ENCODE measurements around the gene BANF2.

Gene BANF2

DNA sequence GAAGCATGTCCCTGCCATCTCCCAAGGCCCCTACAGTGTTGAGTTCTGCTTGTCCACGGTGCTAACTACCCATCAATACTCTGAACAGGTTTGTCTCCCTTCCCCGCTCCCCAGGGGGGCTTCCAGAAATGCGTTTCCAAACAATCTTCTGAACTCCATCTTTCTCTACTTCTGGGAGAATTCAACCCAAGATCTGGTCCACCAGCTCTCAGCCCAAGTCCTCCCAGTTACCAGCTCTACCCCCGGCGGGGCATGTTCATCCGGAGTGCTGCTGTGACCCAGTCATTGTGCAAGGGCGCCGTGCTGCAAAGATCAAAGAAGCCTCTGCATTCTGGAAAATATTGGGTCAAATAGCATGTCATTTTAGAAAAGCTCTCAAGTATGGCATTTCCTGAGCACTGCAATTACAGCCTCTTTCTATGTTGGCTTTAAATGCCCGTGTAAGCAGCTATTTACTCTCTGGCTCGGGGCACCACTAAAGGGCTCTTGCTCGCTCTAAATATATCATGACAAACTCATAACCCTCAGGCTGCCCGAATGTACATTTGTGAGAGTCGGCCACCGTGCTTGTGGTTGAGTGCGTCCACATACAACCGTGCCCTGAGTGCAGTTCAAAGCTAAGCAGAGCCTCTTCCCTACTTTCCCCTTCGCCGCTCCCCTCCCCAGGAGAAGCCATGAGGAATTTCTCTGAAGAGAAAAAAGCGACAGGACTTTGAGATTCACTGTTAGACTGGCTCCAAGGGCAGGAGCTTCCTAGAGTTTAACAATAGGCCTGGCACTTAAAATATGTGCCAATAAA lies 71.6 kb downstream of the BANF2 start (continued):
- TF ChIP-seq TSHZ2 (CRISPR knock-in tag; IDR thresholded peaks at IDR 0.05), result no peak

DNA sequence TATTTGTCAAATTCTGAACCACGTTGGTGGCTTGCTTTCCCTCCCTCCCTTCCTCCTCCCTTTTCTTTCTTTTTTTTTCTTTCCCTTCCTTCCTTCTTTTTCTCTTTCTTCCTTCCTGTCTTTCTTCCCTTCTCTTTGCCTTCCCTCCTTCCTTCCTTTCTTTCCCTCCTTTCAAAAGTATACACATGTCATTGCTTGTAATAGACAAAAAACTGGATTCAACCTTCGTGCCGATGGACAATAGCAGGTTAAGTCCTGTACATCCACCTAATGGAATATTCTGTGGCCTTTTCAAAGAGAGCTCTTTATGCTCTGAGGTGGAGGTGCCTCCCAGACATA lies 72.2 kb downstream of the BANF2 start:
- TF ChIP-seq ZFP30 (CRISPR knock-in tag; IDR thresholded peaks at IDR 0.05), result no peak
- no peak for TF ChIP-seq TCF4 (CRISPR knock-in tag; IDR thresholded peaks at IDR 0.05; ENCODE audit: borderline replicate concordance)
- no peak for TF ChIP-seq ZNF565 (CRISPR knock-in tag; conservative IDR thresholded peaks at IDR 0.05; ENCODE audit: low read depth)
- TF ChIP-seq CREB5 (CRISPR knock-in tag; IDR thresholded peaks at IDR 0.05; ENCODE audit: low read depth), result no peak
- TF ChIP-seq, protein P1, sequence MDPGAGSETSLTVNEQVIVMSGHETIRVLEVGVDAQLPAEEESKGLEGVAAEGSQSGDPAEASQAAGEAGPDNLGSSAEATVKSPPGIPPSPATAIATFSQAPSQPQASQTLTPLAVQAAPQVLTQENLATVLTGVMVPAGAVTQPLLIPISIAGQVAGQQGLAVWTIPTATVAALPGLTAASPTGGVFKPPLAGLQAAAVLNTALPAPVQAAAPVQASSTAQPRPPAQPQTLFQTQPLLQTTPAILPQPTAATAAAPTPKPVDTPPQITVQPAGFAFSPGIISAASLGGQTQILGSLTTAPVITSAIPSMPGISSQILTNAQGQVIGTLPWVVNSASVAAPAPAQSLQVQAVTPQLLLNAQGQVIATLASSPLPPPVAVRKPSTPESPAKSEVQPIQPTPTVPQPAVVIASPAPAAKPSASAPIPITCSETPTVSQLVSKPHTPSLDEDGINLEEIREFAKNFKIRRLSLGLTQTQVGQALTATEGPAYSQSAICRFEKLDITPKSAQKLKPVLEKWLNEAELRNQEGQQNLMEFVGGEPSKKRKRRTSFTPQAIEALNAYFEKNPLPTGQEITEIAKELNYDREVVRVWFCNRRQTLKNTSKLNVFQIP (CRISPR knock-in tag; IDR thresholded peaks at IDR 0.05; ENCODE audit: borderline replicate concordance, low read depth), result no peak
- TF ChIP-seq OSR1 (CRISPR knock-in tag; IDR thresholded peaks at IDR 0.05), result no peak
- no peak for TF ChIP-seq CSDC2 (CRISPR knock-in tag; IDR thresholded peaks at IDR 0.05)
- no peak for TF ChIP-seq TSHZ2 (CRISPR knock-in tag; IDR thresholded peaks at IDR 0.05)
- no peak for TF ChIP-seq ZFP3 (CRISPR knock-in tag; IDR thresholded peaks at IDR 0.05)
- TF ChIP-seq, protein P2, sequence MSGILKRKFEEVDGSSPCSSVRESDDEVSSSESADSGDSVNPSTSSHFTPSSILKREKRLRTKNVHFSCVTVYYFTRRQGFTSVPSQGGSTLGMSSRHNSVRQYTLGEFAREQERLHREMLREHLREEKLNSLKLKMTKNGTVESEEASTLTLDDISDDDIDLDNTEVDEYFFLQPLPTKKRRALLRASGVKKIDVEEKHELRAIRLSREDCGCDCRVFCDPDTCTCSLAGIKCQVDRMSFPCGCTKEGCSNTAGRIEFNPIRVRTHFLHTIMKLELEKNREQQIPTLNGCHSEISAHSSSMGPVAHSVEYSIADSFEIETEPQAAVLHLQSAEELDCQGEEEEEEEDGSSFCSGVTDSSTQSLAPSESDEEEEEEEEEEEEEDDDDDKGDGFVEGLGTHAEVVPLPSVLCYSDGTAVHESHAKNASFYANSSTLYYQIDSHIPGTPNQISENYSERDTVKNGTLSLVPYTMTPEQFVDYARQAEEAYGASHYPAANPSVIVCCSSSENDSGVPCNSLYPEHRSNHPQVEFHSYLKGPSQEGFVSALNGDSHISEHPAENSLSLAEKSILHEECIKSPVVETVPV (CRISPR knock-in tag; IDR thresholded peaks at IDR 0.05), result no peak
- no peak for TF ChIP-seq ARNTL (CRISPR knock-in tag; IDR thresholded peaks at IDR 0.05; ENCODE audit: borderline replicate concordance, low read depth)
- TF ChIP-seq, protein P3, sequence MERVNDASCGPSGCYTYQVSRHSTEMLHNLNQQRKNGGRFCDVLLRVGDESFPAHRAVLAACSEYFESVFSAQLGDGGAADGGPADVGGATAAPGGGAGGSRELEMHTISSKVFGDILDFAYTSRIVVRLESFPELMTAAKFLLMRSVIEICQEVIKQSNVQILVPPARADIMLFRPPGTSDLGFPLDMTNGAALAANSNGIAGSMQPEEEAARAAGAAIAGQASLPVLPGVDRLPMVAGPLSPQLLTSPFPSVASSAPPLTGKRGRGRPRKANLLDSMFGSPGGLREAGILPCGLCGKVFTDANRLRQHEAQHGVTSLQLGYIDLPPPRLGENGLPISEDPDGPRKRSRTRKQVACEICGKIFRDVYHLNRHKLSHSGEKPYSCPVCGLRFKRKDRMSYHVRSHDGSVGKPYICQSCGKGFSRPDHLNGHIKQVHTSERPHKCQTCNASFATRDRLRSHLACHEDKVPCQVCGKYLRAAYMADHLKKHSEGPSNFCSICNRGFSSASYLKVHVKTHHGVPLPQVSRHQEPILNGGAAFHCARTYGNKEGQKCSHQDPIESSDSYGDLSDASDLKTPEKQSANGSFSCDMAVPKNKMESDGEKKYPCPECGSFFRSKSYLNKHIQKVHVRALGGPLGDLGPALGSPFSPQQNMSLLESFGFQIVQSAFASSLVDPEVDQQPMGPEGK (CRISPR knock-in tag; IDR thresholded peaks at IDR 0.05; ENCODE audit: borderline replicate concordance), result no peak
- no peak for TF ChIP-seq ISL1 (CRISPR knock-in tag; IDR thresholded peaks at IDR 0.05)
- TF ChIP-seq RARB (CRISPR knock-in tag; IDR thresholded peaks at IDR 0.05), result no peak
- TF ChIP-seq ZNF8 (CRISPR knock-in tag; IDR thresholded peaks at IDR 0.05), result no peak
- no peak for TF ChIP-seq PPARA (CRISPR knock-in tag; IDR thresholded peaks at IDR 0.05; ENCODE audit: borderline replicate concordance)
- TF ChIP-seq ZNF70 (CRISPR knock-in tag; IDR thresholded peaks at IDR 0.05), result no peak
- no peak for TF ChIP-seq TOX (CRISPR knock-in tag; IDR thresholded peaks at IDR 0.05; ENCODE audit: borderline replicate concordance)
- ATAC-seq, result no peak
